Liver (tissue), 9 donors: ENCODE results near the gene IL1R2. TPM values are rescaled to one million over a fixed set of nuclear protein-coding genes. Genes with fewer than 3 reads are reported as not detected.

ENCODE experiments used
- DNase-seq: peaks from one replicate; pipeline ENCODE4 v3.0.0-alpha.2; 2017; ENCODE audit warnings: low spot score
- H3K27ac ChIP-seq, 2 donors: one replicate each; pipeline ENCODE4 v1.7.0; 2013; ENCODE audit warnings: inconsistent platforms in 2 of 2, low read length in 2 of 2, control low read depth in 1 of 2, low read depth in 1 of 2, mild to moderate bottlenecking in 1 of 2
- H3K27me3 ChIP-seq, 4 donors: one replicate each; pipeline versions ENCODE4 v1.6.1 to v1.7.0; 2013; ENCODE audit warnings: low read length in 3 of 4, inconsistent platforms in 1 of 4, mild to moderate bottlenecking in 1 of 4, moderate library complexity in 1 of 4; ENCODE audit not compliant: control insufficient read depth in 4 of 4, insufficient read depth in 4 of 4
- H3K36me3 ChIP-seq, 4 donors: one replicate each; pipeline versions ENCODE4 v1.6.1 to v1.7.0; 2013; ENCODE audit warnings: low read length in 3 of 4, mild to moderate bottlenecking in 3 of 4, low read depth in 1 of 4, moderate library complexity in 1 of 4; ENCODE audit not compliant: control insufficient read depth in 4 of 4, insufficient read depth in 3 of 4
- H3K4me1 ChIP-seq, 4 donors: one replicate each; pipeline versions ENCODE4 v1.6.1 to v1.7.0; 2013; ENCODE audit warnings: low read length in 3 of 4, mild to moderate bottlenecking in 3 of 4, moderate library complexity in 1 of 4; ENCODE audit not compliant: control insufficient read depth in 4 of 4, insufficient read depth in 4 of 4
- H3K4me3 ChIP-seq, 3 donors: one replicate each; pipeline versions ENCODE4 v1.6.1 to v1.7.0; 2013; ENCODE audit warnings: low read length in 3 of 3, control low read depth in 1 of 3, low read depth in 1 of 3, mild to moderate bottlenecking in 1 of 3
- H3K9ac ChIP-seq, 2 donors: one replicate each; pipeline ENCODE4 v1.7.0; 2013; ENCODE audit warnings: low read length in 2 of 2, mild to moderate bottlenecking in 2 of 2, moderate library complexity in 2 of 2, control low read depth in 1 of 2, low read depth in 1 of 2
- H3K9me3 ChIP-seq, 4 donors: one replicate each; pipeline versions ENCODE4 v1.6.1 to v1.7.0; 2013; ENCODE audit warnings: low read length in 3 of 4; ENCODE audit not compliant: control insufficient read depth in 4 of 4
- ATF3 ChIP-seq: IDR thresholded peaks from 2 replicates; pipeline ENCODE4 v1.6.1; 2016; ENCODE audit warnings: antibody characterized with exemption
- EGR1 ChIP-seq, 2 donors: IDR thresholded peaks; 2 replicates each; pipeline ENCODE4 v1.6.1; 2016 to 2018; ENCODE audit warnings: antibody characterized with exemption in 2 of 2, low read depth in 2 of 2
- FOXA1 ChIP-seq: IDR thresholded peaks from 2 replicates; pipeline ENCODE4 v1.6.1; 2016; ENCODE audit warnings: antibody characterized with exemption
- FOXA2 ChIP-seq: IDR thresholded peaks from 2 replicates; pipeline ENCODE4 v1.6.1; 2016; ENCODE audit warnings: antibody characterized with exemption
- HNF4A ChIP-seq, 2 donors: conservative IDR thresholded peaks; 2 replicates each; pipeline ENCODE4 v1.6.1; 2016; ENCODE audit warnings: antibody characterized with exemption in 2 of 2, mild to moderate bottlenecking in 2 of 2
- HNF4G ChIP-seq: IDR thresholded peaks from 2 replicates; pipeline ENCODE4 v1.6.1; 2016; ENCODE audit warnings: antibody characterized with exemption
- JUND ChIP-seq, 2 donors: IDR thresholded peaks; 2 replicates each; pipeline ENCODE4 v1.6.1; 2016; ENCODE audit warnings: antibody characterized with exemption in 2 of 2
- NR2F2 ChIP-seq: IDR thresholded peaks from 2 replicates; pipeline ENCODE4 v1.6.1; 2016; ENCODE audit warnings: antibody characterized with exemption
- RAD21 ChIP-seq, 2 donors: IDR thresholded peaks; 2 replicates each; pipeline ENCODE4 v1.6.1; 2016; ENCODE audit warnings: antibody characterized with exemption in 2 of 2, mild to moderate bottlenecking in 2 of 2
- RXRA ChIP-seq, 2 donors: IDR thresholded peaks; 2 replicates each; pipeline ENCODE4 v1.6.1; 2017 to 2018; ENCODE audit warnings: antibody characterized with exemption in 2 of 2, mild to moderate bottlenecking in 1 of 2
- TAF1 ChIP-seq: conservative IDR thresholded peaks from 2 replicates; pipeline ENCODE4 v1.6.1; 2016; ENCODE audit warnings: antibody characterized with exemption, mild to moderate bottlenecking
- YY1 ChIP-seq: IDR thresholded peaks from 2 replicates; pipeline ENCODE4 v1.6.1; 2016; ENCODE audit warnings: antibody characterized with exemption, mild to moderate bottlenecking
- ZBTB33 ChIP-seq: IDR thresholded peaks from 2 replicates; pipeline ENCODE4 v1.6.1; 2016; ENCODE audit warnings: antibody characterized with exemption
- WGBS: extraction: QIAGEN DNeasy Blood & Tissue Kit; methylation state at CpG from one replicate; pipeline ENCODE4 v1.1.7; 2013; 5-methylcytosine and 5-hydroxymethylcytosine counted together
- polyA plus RNA-seq, 2 donors: library from polyadenylated mRNA; stranded (reverse) in 1 of 2; unstranded in 1 of 2; fragments of 200-250 nt in 1 of 2; fragments of >200 nt in 1 of 2; fragmentation: Nextera tagmentation in 1 of 2; extraction: Ambion mirVana in 1 of 2; gene quantifications; one replicate each; pipeline versions ENCODE4 v1.2.1 to v1.2.3, GENCODE V29; 2013 to 2015
- total RNA-seq, 2 donors: library from RNA; depleted of rRNA; stranded (reverse); fragments of >200 nt; gene quantifications; one replicate each; pipeline ENCODE4 v1.2.3, GENCODE V29; 2014
- TF ChIP-seq, protein P1 (sequence below): fragments of 150-350 bp; IDR thresholded peaks from 2 replicates; pipeline ENCODE4 v1.5.1; 2017; ENCODE audit warnings: improper control_type of control experiment, low read depth, low read length; ENCODE audit not compliant: missing input control
- TF ChIP-seq, protein P2 (sequence below): IDR thresholded peaks from 2 replicates; pipeline ENCODE4 v1.6.1; 2016; ENCODE audit warnings: antibody characterized with exemption, mild to moderate bottlenecking
- donor health status: healthy.
- donor health status: healthy.
- donor health status: healthy.
- donor health status: healthy.
- donor health status: healthy.

The IL1R2 gene
- total and polyA plus RNA-seq, 4 donors: 3.7 to 28.2 (median 7.3) TPM

- TF ChIP-seq ZBTB33 (no peak), RAD21 (IDR thresholded peaks at IDR 0.05) (no peak), EGR1 (IDR thresholded peaks at IDR 0.05; ENCODE audit: low read depth in 2 of 2) (no peak)
These were observed 20.4 kb downstream of the IL1R2 start (continued) for GRCh38 chr2:102012061-102012614.

DNA sequence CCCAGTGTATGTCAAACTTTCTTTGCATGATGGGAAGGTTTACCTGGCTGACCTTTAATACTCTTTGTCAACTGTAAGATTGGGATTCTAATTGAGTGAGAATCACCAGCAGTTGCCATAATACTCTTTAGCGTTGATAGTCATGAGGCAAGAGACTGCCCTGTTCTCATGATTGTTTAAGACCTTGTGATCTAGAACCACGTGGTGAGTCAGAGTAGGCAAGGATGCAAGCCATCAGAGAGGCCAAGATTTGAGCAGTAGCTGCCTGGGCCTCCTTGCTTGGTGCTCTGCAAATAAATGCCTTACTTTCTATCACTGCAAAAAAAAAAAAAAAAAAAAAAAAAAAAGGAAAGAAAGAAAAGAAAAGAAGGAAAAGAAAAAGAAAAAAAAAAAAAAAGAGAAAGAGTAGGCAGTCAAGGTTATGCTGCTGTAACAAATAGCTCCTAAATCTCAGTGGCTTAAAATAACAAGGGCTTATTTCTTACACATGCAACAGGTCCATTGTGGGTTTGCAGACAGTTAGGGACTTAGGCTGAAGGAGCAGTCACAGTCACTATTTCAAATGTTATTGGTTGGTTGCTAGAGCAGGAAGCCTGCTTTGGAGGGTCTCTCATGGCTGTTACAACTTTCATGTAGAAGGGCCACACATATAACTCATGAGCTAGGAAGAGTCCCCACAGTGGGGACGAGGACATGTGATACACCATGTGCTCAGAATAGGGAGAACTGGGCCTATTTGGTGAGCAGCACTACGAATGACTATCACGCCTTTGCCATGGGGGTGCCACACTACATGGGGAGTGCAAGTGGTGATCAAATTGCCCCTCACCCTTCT lies 21.7 kb downstream of the IL1R2 start:
- no peaks in the 10 kb centered on the region for H3K27me3 ChIP-seq
- 97% methylated on average over 5 of the region's 5 CpGs for WGBS
- no peak for DNase-seq
- no peaks in the 10 kb centered on the region for H3K9me3 ChIP-seq
- no peak overlapping the region for H3K4me3 ChIP-seq
- no peaks in the 10 kb centered on the region for H3K4me1 ChIP-seq
- no peak overlapping the region for H3K27ac ChIP-seq
- no peaks in the 10 kb centered on the region for H3K36me3 ChIP-seq
- TF ChIP-seq, protein P1, sequence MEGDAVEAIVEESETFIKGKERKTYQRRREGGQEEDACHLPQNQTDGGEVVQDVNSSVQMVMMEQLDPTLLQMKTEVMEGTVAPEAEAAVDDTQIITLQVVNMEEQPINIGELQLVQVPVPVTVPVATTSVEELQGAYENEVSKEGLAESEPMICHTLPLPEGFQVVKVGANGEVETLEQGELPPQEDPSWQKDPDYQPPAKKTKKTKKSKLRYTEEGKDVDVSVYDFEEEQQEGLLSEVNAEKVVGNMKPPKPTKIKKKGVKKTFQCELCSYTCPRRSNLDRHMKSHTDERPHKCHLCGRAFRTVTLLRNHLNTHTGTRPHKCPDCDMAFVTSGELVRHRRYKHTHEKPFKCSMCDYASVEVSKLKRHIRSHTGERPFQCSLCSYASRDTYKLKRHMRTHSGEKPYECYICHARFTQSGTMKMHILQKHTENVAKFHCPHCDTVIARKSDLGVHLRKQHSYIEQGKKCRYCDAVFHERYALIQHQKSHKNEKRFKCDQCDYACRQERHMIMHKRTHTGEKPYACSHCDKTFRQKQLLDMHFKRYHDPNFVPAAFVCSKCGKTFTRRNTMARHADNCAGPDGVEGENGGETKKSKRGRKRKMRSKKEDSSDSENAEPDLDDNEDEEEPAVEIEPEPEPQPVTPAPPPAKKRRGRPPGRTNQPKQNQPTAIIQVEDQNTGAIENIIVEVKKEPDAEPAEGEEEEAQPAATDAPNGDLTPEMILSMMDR: no peak
- TF ChIP-seq HNF4A (conservative IDR thresholded peaks at IDR 0.05) (no peak), YY1 (no peak), ZBTB33 (no peak), JUND (IDR thresholded peaks at IDR 0.05) (no peak), HNF4G (no peak), RAD21 (IDR thresholded peaks at IDR 0.05) (no peak), NR2F2 (no peak), ATF3 (no peak), TAF1 (no peak), FOXA1 (no peak), EGR1 (IDR thresholded peaks at IDR 0.05; ENCODE audit: low read depth in 2 of 2) (no peak), FOXA2 (no peak), RXRA (IDR thresholded peaks at IDR 0.05) (no peak)
- TF ChIP-seq, protein P2, sequence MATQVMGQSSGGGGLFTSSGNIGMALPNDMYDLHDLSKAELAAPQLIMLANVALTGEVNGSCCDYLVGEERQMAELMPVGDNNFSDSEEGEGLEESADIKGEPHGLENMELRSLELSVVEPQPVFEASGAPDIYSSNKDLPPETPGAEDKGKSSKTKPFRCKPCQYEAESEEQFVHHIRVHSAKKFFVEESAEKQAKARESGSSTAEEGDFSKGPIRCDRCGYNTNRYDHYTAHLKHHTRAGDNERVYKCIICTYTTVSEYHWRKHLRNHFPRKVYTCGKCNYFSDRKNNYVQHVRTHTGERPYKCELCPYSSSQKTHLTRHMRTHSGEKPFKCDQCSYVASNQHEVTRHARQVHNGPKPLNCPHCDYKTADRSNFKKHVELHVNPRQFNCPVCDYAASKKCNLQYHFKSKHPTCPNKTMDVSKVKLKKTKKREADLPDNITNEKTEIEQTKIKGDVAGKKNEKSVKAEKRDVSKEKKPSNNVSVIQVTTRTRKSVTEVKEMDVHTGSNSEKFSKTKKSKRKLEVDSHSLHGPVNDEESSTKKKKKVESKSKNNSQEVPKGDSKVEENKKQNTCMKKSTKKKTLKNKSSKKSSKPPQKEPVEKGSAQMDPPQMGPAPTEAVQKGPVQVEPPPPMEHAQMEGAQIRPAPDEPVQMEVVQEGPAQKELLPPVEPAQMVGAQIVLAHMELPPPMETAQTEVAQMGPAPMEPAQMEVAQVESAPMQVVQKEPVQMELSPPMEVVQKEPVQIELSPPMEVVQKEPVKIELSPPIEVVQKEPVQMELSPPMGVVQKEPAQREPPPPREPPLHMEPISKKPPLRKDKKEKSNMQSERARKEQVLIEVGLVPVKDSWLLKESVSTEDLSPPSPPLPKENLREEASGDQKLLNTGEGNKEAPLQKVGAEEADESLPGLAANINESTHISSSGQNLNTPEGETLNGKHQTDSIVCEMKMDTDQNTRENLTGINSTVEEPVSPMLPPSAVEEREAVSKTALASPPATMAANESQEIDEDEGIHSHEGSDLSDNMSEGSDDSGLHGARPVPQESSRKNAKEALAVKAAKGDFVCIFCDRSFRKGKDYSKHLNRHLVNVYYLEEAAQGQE: no peak
- H3K9ac ChIP-seq: no peak overlapping the region
